GM23338 (cell line): Measurements from ENCODE around the gene SMG6. TPM values are rescaled to one million over a fixed set of nuclear protein-coding genes. Genes with fewer than 3 reads are reported as not detected.

Experiments used
- ATAC-seq: fragments of 200-7000 bp; cut with Tn5 transposase; 3 replicates; pipeline ENCODE4 v1.9.1; 2020
- DNase-seq: peaks from one replicate; pipeline ENCODE4 v3.0.0-alpha.2; 2015; ENCODE audit warnings: low spot score
- H2AFZ ChIP-seq: fragments of 200-600 bp; sonication (generic); 2 replicates; pipeline ENCODE4 v1.8.0; 2016; ENCODE audit warnings: antibody characterized with exemption, mild to moderate bottlenecking, moderate library complexity
- H3F3A ChIP-seq: fragments of 200-600 bp; sonication (generic); replicated peaks from 2 replicates; pipeline ENCODE4 v1.8.0; 2017; ENCODE audit warnings: antibody characterized with exemption, mixed run types, low read depth
- H3K27ac ChIP-seq: fragments of 200-600 bp; sonication (generic); 2 replicates; pipeline ENCODE4 v1.6.1; 2016; ENCODE audit warnings: low read depth
- H3K27me3 ChIP-seq: fragments of 200-600 bp; sonication (generic); 2 replicates; pipeline ENCODE4 v1.8.0; 2016; ENCODE audit warnings: mild to moderate bottlenecking, mixed run types, moderate library complexity; ENCODE audit not compliant: insufficient read depth
- H3K36me3 ChIP-seq: fragments of 200-600 bp; sonication (generic); 2 replicates; pipeline ENCODE4 v1.8.0; 2016; ENCODE audit warnings: mild to moderate bottlenecking; ENCODE audit not compliant: insufficient read depth
- H3K4me1 ChIP-seq: fragments of 200-600 bp; sonication (generic); 2 replicates; pipeline ENCODE4 v1.8.0; 2016; ENCODE audit warnings: mild to moderate bottlenecking, moderate library complexity; ENCODE audit not compliant: insufficient read depth
- H3K4me2 ChIP-seq: fragments of 200-600 bp; sonication (generic); 2 replicates; pipeline ENCODE4 v1.7.1; 2017; ENCODE audit warnings: mixed run types
- H3K4me3 ChIP-seq: fragments of 200-600 bp; sonication (generic); 2 replicates; pipeline ENCODE4 v1.6.1; 2016; ENCODE audit warnings: mixed run types
- H3K79me2 ChIP-seq: fragments of 200-600 bp; sonication (generic); replicated peaks from 2 replicates; pipeline ENCODE4 v1.8.0; 2017; ENCODE audit warnings: mild to moderate bottlenecking; ENCODE audit not compliant: insufficient read depth
- H3K9me2 ChIP-seq: fragments of 200-600 bp; sonication (generic); 2 replicates; pipeline ENCODE4 v1.8.0; 2017; ENCODE audit not compliant: insufficient read depth
- H4K20me1 ChIP-seq: fragments of 200-600 bp; sonication (generic); replicated peaks from 2 replicates; pipeline ENCODE4 v1.8.0; 2017; ENCODE audit warnings: mild to moderate bottlenecking; ENCODE audit not compliant: insufficient read depth
- H3K27ac Mint-ChIP-seq: 2 replicates; pipeline ENCODE4 v1.8.0; 2020; ENCODE audit warnings: inconsistent platforms, mild to moderate bottlenecking, moderate library complexity, mixed read lengths
- H3K27me3 Mint-ChIP-seq: 3 replicates; pipeline ENCODE4 v1.8.0; 2022; ENCODE audit warnings: low read depth, mild to moderate bottlenecking, moderate library complexity, mixed read lengths, inconsistent platforms; ENCODE audit not compliant: insufficient read depth, poor library complexity
- H3K36me3 Mint-ChIP-seq: 3 replicates; pipeline ENCODE4 v1.8.0; 2021; ENCODE audit warnings: low read depth, mild to moderate bottlenecking, inconsistent platforms, moderate library complexity, mixed read lengths
- H3K4me1 Mint-ChIP-seq: 3 replicates; pipeline ENCODE4 v1.8.0; 2020; ENCODE audit warnings: mild to moderate bottlenecking, inconsistent platforms, mixed read lengths
- H3K4me3 Mint-ChIP-seq: 3 replicates; pipeline ENCODE4 v1.8.0; 2021; ENCODE audit warnings: moderate library complexity, mild to moderate bottlenecking, inconsistent platforms, mixed read lengths
- H3K9me3 Mint-ChIP-seq: 3 replicates; pipeline ENCODE4 v1.8.0; 2020; ENCODE audit warnings: moderate library complexity, mild to moderate bottlenecking, inconsistent platforms, mixed read lengths
- CREB1 ChIP-seq: fragments of 250-450 bp; sonication (Bioruptor Pico); IDR thresholded peaks from 2 replicates; pipeline ENCODE4 v1.5.0; 2020; ENCODE audit warnings: low read depth, mild to moderate bottlenecking, moderate library complexity
- ETS1 ChIP-seq: IDR thresholded peaks from 2 replicates; pipeline ENCODE4 v1.6.1; 2016; ENCODE audit warnings: antibody characterized with exemption
- EZH2 ChIP-seq: fragments of 200-600 bp; sonication (generic); IDR thresholded peaks from one replicate; pipeline ENCODE4 v1.8.0; 2017; ENCODE audit warnings: antibody characterized with exemption, mild to moderate bottlenecking, low read depth; ENCODE audit not compliant: unreplicated experiment
- EZH2phosphoT487 ChIP-seq: fragments of 200-600 bp; sonication (generic); IDR thresholded peaks from one replicate; pipeline ENCODE4 v1.8.1; 2018; ENCODE audit warnings: antibody characterized with exemption; ENCODE audit not compliant: unreplicated experiment
- JUNB ChIP-seq: IDR thresholded peaks from one replicate; pipeline ENCODE4 v1.6.1; 2016; ENCODE audit warnings: antibody characterized with exemption; ENCODE audit not compliant: unreplicated experiment
- NANOG ChIP-seq: IDR thresholded peaks from 2 replicates; pipeline ENCODE4 v1.6.1; 2016; ENCODE audit warnings: antibody characterized with exemption, borderline replicate concordance
- POLR2AphosphoS5 ChIP-seq: IDR thresholded peaks from 2 replicates; pipeline ENCODE4 v1.6.1; 2016; ENCODE audit warnings: antibody characterized with exemption, low read depth
- STAT1 ChIP-seq: IDR thresholded peaks from one replicate; pipeline ENCODE4 v1.6.1; 2016; ENCODE audit warnings: antibody characterized with exemption; ENCODE audit not compliant: unreplicated experiment
- ZNF114 ChIP-seq: fragments of 250-450 bp; sonication (Bioruptor Pico); IDR thresholded peaks from 2 replicates; pipeline ENCODE4 v1.5.0; 2020; ENCODE audit warnings: mild to moderate bottlenecking, moderate library complexity
- ZNF331 ChIP-seq: fragments of 250-450 bp; sonication (Bioruptor Pico); IDR thresholded peaks from 2 replicates; pipeline ENCODE4 v1.5.0; 2020; ENCODE audit warnings: low read depth, mild to moderate bottlenecking, moderate library complexity
- ZNF462 ChIP-seq: fragments of 250-450 bp; sonication (Bioruptor Pico); IDR thresholded peaks from 2 replicates; pipeline ENCODE4 v1.5.0; 2020; ENCODE audit warnings: mild to moderate bottlenecking, moderate library complexity
- polyA plus RNA-seq: library from polyadenylated mRNA; unstranded; fragments of >200 nt; fragmentation: Nextera tagmentation; extraction: Ambion mirVana; gene quantifications from 2 replicates; pipeline ENCODE4 v1.2.1, GENCODE V29; 2016
- total RNA-seq: library from RNA; depleted of rRNA; stranded (reverse); fragments of >200 nt; shearing (Covaris generic); gene quantifications from 2 replicates; pipeline ENCODE4 v1.2.3, GENCODE V29; 2014

Gene SMG6
- total and polyA plus RNA-seq, 2 experiments from 2014 or later = 10.4 to 43.1 TPM

GRCh38 chr17:2274414-2274813 lies 29.2 kb downstream of the SMG6 start:
- peaks cover 3% of the 10 kb centered on the region for H3K27me3 Mint-ChIP-seq
- H3K4me3 ChIP-seq = no peak overlapping the region
- H3K79me2 ChIP-seq = no peaks in the 10 kb centered on the region
- no peak overlapping the region for H3K27ac ChIP-seq
- peaks cover 2% of the 10 kb centered on the region; the same call in 1 of the 2 replicates for H4K20me1 ChIP-seq
- DNase-seq (no peak), ATAC-seq (no peak)
- no peaks in the 10 kb centered on the region for H3K27me3 ChIP-seq
- H3K36me3 ChIP-seq = no peaks in the 10 kb centered on the region; the same call in none of the 2 replicates
- TF ChIP-seq ETS1 (no peak), STAT1 (no peak), POLR2AphosphoS5 (no peak), EZH2 (no peak), EZH2phosphoT487 (no peak), ZNF114 (CRISPR knock-in tag) (no peak), ZNF462 (CRISPR knock-in tag) (no peak), CREB1 (CRISPR knock-in tag) (no peak), JUNB (no peak), NANOG (no peak), ZNF331 (CRISPR knock-in tag) (no peak)
- no peak overlapping the region for H3K4me2 ChIP-seq
- peaks cover 7% of the 10 kb centered on the region; the same call in 1 of the 2 replicates for H3F3A ChIP-seq
- H3K27ac Mint-ChIP-seq = no peak overlapping the region
- no peaks in the 10 kb centered on the region for H3K9me2 ChIP-seq
- H3K4me1 ChIP-seq = no peaks in the 10 kb centered on the region
- no peaks in the 10 kb centered on the region for H3K9me3 Mint-ChIP-seq
- no peak overlapping the region for H3K4me3 Mint-ChIP-seq
- H3K36me3 Mint-ChIP-seq = peaks cover 12% of the 10 kb centered on the region
- H3K4me1 Mint-ChIP-seq = no peaks in the 10 kb centered on the region
- no peak overlapping the region for H2AFZ ChIP-seq
